C4-2B (cell line): Measurements from ENCODE around the gene MITF.

Experiments
- CTCF ChIP-seq: fragments of 450-650 bp; conservative IDR thresholded peaks from 2 replicates; pipeline ENCODE4 v1.5.1; 2017; ENCODE audit warnings: mild to moderate bottlenecking
- ZFX ChIP-seq: fragments of 450-650 bp; IDR thresholded peaks from 2 replicates; pipeline ENCODE4 v1.6.1; 2017

GRCh38 chr3:69772152-69772867 lies 33.0 kb downstream of the MITF start:
- TF ChIP-seq CTCF (no peak), ZFX (no peak)
